SK-N-SH treated with all-trans-retinoic acid at 6 μM for 48 hours (cell line): ENCODE measurements around the gene SNX11.

ENCODE experiments used
- PPARA ChIP-seq: fragments of 250-450 bp; sonication (Bioruptor Pico); IDR thresholded peaks from 2 replicates; pipeline ENCODE4 v1.5.0; 2020; ENCODE audit warnings: mild to moderate bottlenecking, borderline replicate concordance
- TF ChIP-seq, protein P1 (sequence below): fragments of 250-450 bp; sonication (Bioruptor Pico); IDR thresholded peaks from 2 replicates; pipeline ENCODE4 v1.5.1; 2021; ENCODE audit warnings: mild to moderate bottlenecking, moderate library complexity

- TF ChIP-seq, protein P1, sequence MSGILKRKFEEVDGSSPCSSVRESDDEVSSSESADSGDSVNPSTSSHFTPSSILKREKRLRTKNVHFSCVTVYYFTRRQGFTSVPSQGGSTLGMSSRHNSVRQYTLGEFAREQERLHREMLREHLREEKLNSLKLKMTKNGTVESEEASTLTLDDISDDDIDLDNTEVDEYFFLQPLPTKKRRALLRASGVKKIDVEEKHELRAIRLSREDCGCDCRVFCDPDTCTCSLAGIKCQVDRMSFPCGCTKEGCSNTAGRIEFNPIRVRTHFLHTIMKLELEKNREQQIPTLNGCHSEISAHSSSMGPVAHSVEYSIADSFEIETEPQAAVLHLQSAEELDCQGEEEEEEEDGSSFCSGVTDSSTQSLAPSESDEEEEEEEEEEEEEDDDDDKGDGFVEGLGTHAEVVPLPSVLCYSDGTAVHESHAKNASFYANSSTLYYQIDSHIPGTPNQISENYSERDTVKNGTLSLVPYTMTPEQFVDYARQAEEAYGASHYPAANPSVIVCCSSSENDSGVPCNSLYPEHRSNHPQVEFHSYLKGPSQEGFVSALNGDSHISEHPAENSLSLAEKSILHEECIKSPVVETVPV: no peak
- no peak for TF ChIP-seq PPARA (CRISPR knock-in tag)
Observed at GRCh38 chr17:48064638-48065037, 42.9 kb upstream of the SNX11 start.
